Esophagus (tissue), 2 donors: Measurements from ENCODE around the gene ARFGAP3. TPM values are rescaled to one million over a fixed set of nuclear protein-coding genes. Genes with fewer than 3 reads are reported as not detected.
A peak's percentile ranks its signal among the peaks of the same experiment; 100 is the strongest.
"Not testable (repeated sequence)": the region's sequence is repeated elsewhere in the genome, so short reads cannot be mapped to it uniquely, and the experiment has no call there.

Source experiments
- H3K27ac ChIP-seq, 2 donors: one replicate each; pipeline ENCODE4 v1.5.1; 2013; ENCODE audit warnings: low read depth in 2 of 2, mild to moderate bottlenecking in 2 of 2, inconsistent platforms in 1 of 2, low read length in 1 of 2, moderate library complexity in 1 of 2
- H3K27me3 ChIP-seq, 2 donors: one replicate each; pipeline ENCODE4 v1.6.1; 2013; ENCODE audit warnings: low read length in 2 of 2, control low read depth in 1 of 2, mild to moderate bottlenecking in 1 of 2; ENCODE audit not compliant: insufficient read depth in 2 of 2, control insufficient read depth in 1 of 2
- H3K36me3 ChIP-seq, 2 donors: one replicate each; pipeline ENCODE4 v1.6.1; 2013; ENCODE audit warnings: low read length in 1 of 2; ENCODE audit not compliant: control insufficient read depth in 2 of 2, insufficient read depth in 2 of 2
- H3K4me1 ChIP-seq, 2 donors: one replicate each; pipeline ENCODE4 v1.6.1; 2013; ENCODE audit warnings: low read length in 1 of 2; ENCODE audit not compliant: control insufficient read depth in 2 of 2, insufficient read depth in 2 of 2
- H3K4me3 ChIP-seq, 2 donors: one replicate each; pipeline ENCODE4 v1.5.1; 2013; ENCODE audit warnings: low read length in 2 of 2, mild to moderate bottlenecking in 2 of 2, low read depth in 1 of 2, moderate library complexity in 1 of 2
- H3K9me3 ChIP-seq, 2 donors: one replicate each; pipeline ENCODE4 v1.6.1; 2013; ENCODE audit warnings: mild to moderate bottlenecking in 2 of 2, low read depth in 1 of 2, low read length in 1 of 2, moderate library complexity in 1 of 2; ENCODE audit not compliant: control insufficient read depth in 2 of 2, insufficient read depth in 1 of 2
- WGBS, 2 donors: extraction: QIAGEN DNeasy Blood & Tissue Kit; methylation state at CpG; one replicate each; pipeline ENCODE4 v1.1.7; 2013; 5-methylcytosine and 5-hydroxymethylcytosine counted together
- polyA plus RNA-seq, 2 donors: library from polyadenylated mRNA; stranded (reverse); fragments of 200-250 nt; gene quantifications; one replicate each; pipeline ENCODE4 v1.2.3, GENCODE V29; 2013
- donor health status: healthy with polysubstance abuse.
- donor health status: Bipolar disorder and iron deficiency.

The ARFGAP3 gene
- polyA plus RNA-seq, 2 donors, result 12.4 to 13.5 TPM

GRCh38 chr22:42768385-42769035, 88.6 kb downstream of the ARFGAP3 start:
- Histone ChIP-seq H3K27ac (no peak overlapping the region), H3K9me3 (no peaks in the 10 kb centered on the region), H3K27me3 (no peaks in the 10 kb centered on the region), H3K4me1 (peaks cover 0 to 7% of the 10 kb centered on the region in 2 donors), H3K4me3 (no peak overlapping the region), H3K36me3 (no peaks in the 10 kb centered on the region)
- 68 to 76% methylated on average over 21 to 22 of the region's 22 CpGs for WGBS, 2 donors

DNA sequence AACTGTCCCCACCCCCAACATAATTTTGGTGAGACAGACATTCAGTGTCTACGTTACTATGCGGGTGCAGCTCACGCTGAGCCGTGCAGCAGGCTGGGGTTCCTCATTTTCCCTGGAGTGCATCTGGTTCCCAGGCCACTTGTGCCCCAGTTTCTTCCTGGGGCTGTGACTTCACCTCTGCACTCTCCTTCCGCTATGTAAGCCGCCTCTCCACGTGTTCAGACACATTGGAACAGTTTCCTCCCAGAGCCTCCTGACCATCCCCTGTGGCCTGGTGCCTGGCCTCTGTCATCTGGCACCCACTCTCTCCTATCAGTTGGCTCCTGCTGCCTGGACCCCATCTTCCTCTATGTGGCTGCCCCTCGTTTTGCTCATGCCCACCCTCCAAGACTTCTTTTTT, 90.2 kb downstream of the ARFGAP3 start:
- Histone ChIP-seq H3K9me3 (no peaks in the 10 kb centered on the region), H3K4me1 (peaks cover 0 to 7% of the 10 kb centered on the region in 2 donors), H3K27me3 (no peaks in the 10 kb centered on the region), H3K27ac (no peak overlapping the region), H3K4me3 (no peak overlapping the region), H3K36me3 (no peaks in the 10 kb centered on the region)
- 68 to 78% methylated on average over 8 of the region's 8 CpGs for WGBS, 2 donors

- Histone ChIP-seq H3K4me3 (no peak overlapping the region), H3K27ac (no peak overlapping the region), H3K36me3 (no peaks in the 10 kb centered on the region), H3K27me3 (no peaks in the 10 kb centered on the region), H3K4me1 (peaks cover 0 to 6% of the 10 kb centered on the region in 2 donors), H3K9me3 (no peaks in the 10 kb centered on the region)
- 76 to 83% methylated on average over 11 of the region's 11 CpGs for WGBS, 2 donors
Observed at GRCh38 chr22:42764895-42765363, 92.1 kb downstream of the ARFGAP3 start.

GRCh38 chr22:42763965-42764480, 93.0 kb downstream of the ARFGAP3 start:
- no peak overlapping the region for H3K4me3 ChIP-seq
- peaks cover 0 to 4% of the 10 kb centered on the region in 2 donors for H3K4me1 ChIP-seq
- no peak overlapping the region for H3K27ac ChIP-seq
- no peaks in the 10 kb centered on the region for H3K9me3 ChIP-seq
- WGBS, 2 donors, result 83 to 87% methylated on average over 13 of the region's 13 CpGs
- no peaks in the 10 kb centered on the region for H3K27me3 ChIP-seq
- no peaks in the 10 kb centered on the region for H3K36me3 ChIP-seq

DNA sequence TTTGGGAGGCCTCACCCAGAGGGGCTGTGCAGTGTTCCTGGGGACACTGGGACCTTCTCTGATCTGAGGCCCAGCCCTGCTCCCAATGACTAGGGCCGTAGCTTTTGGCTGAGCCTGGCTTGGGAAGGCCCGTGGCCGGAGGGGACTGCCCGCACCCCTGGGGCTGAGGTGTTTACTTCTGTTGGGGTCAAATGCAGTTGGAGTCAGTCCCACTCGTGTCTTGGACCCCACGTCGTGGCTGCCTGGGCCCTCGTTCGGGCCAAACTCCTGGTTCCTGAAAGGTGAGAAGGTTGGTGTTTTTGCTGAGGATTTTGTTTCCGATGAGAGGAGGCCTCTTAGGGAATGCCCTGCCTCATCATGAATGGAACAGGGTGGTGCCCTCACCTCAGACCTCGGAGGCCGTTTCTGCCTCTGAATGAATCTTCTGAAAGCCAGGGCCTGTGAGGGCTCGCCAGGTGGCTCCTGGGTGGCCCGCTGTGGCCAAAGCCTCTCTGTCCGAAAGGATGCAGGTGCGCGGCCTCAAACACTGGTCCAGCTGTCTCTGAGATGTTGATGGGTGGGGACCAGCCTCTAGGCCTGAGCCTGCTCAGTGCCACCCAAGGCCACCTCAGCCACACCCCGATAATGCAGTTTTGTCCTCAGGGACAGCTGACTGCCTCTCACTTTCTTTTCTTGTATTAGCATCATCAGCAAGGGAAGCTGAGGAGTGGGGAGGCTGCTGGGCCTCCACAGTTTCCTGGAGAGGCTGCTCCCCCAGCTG, 96.1 kb downstream of the ARFGAP3 start:
- H3K4me3 ChIP-seq, result no peak overlapping the region
- no peaks in the 10 kb centered on the region for H3K27me3 ChIP-seq
- H3K36me3 ChIP-seq, result no peaks in the 10 kb centered on the region
- H3K27ac ChIP-seq, result no peak overlapping the region
- no peaks in the 10 kb centered on the region for H3K9me3 ChIP-seq
- 74 to 75% methylated on average over 18 of the region's 18 CpGs for WGBS, 2 donors
- no peaks in the 10 kb centered on the region for H3K4me1 ChIP-seq

DNA sequence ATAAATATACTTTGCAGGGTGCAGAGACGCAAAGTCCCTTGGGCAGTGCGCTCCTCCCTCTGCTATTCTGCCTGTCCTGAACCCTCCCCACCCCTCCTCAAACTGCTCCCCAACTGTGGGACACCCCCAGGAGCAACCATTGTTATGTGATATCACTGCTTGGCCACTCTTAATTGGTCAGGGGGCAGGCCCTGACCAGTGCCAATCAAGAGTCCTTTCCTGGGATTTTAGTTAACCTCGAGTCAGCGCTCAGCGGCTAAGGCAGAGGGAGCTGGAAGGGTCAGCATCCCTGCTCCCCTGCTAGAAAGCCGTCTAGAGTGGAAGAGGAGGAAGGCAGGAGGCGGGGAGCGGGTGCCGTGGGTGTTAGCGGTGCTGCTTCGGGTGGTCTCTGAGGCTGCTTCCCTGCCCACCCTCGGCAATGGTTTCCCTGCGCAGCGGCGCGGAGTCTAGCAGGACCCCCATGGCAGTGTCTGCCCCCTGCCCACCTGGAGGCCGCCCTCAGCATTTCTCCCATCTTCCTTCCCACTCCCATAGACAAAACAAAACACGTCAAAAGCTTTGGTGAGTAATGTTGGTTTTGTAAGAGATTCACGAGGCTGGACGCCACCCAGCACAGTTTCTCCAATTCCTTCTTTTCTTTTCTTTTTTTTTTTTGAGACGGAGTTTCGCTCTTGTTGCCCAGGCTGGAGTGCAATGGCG, 98.0 kb downstream of the ARFGAP3 start:
- no peaks in the 10 kb centered on the region for H3K27me3 ChIP-seq
- peaks cover 0 to 5% of the 10 kb centered on the region in 2 donors for H3K4me1 ChIP-seq
- no peaks in the 10 kb centered on the region for H3K9me3 ChIP-seq
- WGBS, 2 donors, result 84% methylated on average over 23 of the region's 23 CpGs
- H3K4me3 ChIP-seq, result no peak overlapping the region
- H3K27ac ChIP-seq, result no peak overlapping the region
- no peaks in the 10 kb centered on the region for H3K36me3 ChIP-seq

GRCh38 chr22:42755553-42755952, 101.5 kb downstream of the ARFGAP3 start:
- not testable (repeated sequence) for H3K4me3 ChIP-seq, H3K9me3 ChIP-seq, H3K27me3 ChIP-seq, H3K4me1 ChIP-seq, H3K36me3 ChIP-seq
- H3K27ac ChIP-seq, result peak overlapping the region; percentile 26 to 61
- 56 to 63% methylated on average over 5 of the region's 5 CpGs for WGBS, 2 donors

GRCh38 chr22:42755121-42755520, 102.0 kb downstream of the ARFGAP3 start:
- H3K9me3 ChIP-seq, H3K36me3 ChIP-seq, H3K4me1 ChIP-seq, H3K27me3 ChIP-seq, H3K4me3 ChIP-seq: not testable (repeated sequence)
- H3K27ac ChIP-seq, result peak overlapping the region; percentile 61 to 66
- WGBS, 2 donors, result 86 to 89% methylated on average over 15 to 16 of the region's 16 CpGs

GRCh38 chr22:42754658-42755057, 102.4 kb downstream of the ARFGAP3 start:
- Histone ChIP-seq H3K36me3 (no peaks in the 10 kb centered on the region), H3K9me3 (no peaks in the 10 kb centered on the region), H3K27me3 (no peaks in the 10 kb centered on the region), H3K27ac (peak overlapping the region; percentile 66 to 67), H3K4me1 (peaks cover 0 to 5% of the 10 kb centered on the region in 2 donors), H3K4me3 (no peak overlapping the region)
- WGBS, 2 donors, result 39 to 41% methylated on average over 6 of the region's 6 CpGs
